IPS-20b (cell line): ENCODE results near the gene ERV3-1.
A peak's percentile ranks its signal among the peaks of the same experiment; 100 is the strongest.
"Not testable (repeated sequence)": the region's sequence is repeated elsewhere in the genome, so short reads cannot be mapped to it uniquely, and the experiment has no call there.

Source experiments
- H3K27ac ChIP-seq: one replicate; pipeline ENCODE4 v1.5.1; 2013; ENCODE audit warnings: low read length
- H3K27me3 ChIP-seq: 2 replicates; pipeline ENCODE4 v1.6.1; 2013; ENCODE audit warnings: mild to moderate bottlenecking, low read length, inconsistent platforms; ENCODE audit not compliant: insufficient read depth
- H3K36me3 ChIP-seq: 2 replicates; pipeline ENCODE4 v1.6.1; 2013; ENCODE audit warnings: low read depth, mild to moderate bottlenecking, inconsistent platforms, low read length, moderate library complexity; ENCODE audit not compliant: insufficient read depth
- H3K4me1 ChIP-seq: 2 replicates; pipeline ENCODE4 v1.6.1; 2013; ENCODE audit warnings: mild to moderate bottlenecking, control low read depth, inconsistent platforms, low read length, moderate library complexity; ENCODE audit not compliant: insufficient read depth
- H3K4me3 ChIP-seq: 2 replicates; pipeline ENCODE4 v1.5.1; 2013; ENCODE audit warnings: mild to moderate bottlenecking, low read length, inconsistent platforms
- H3K9ac ChIP-seq: 2 replicates; pipeline ENCODE4 v1.6.1; 2013; ENCODE audit warnings: low read depth, mild to moderate bottlenecking, inconsistent platforms, low read length, moderate library complexity
- H3K9me3 ChIP-seq: 2 replicates; pipeline ENCODE4 v1.6.1; 2013; ENCODE audit warnings: mild to moderate bottlenecking, low read depth, low read length, inconsistent platforms; ENCODE audit not compliant: insufficient read depth

ERV3-1 gene

GRCh38 chr7:64950673-64951072 lies 55.8 kb downstream of the ERV3-1 start:
- H3K27me3 ChIP-seq: peaks cover 39% of the 10 kb centered on the region
- H3K9me3 ChIP-seq, H3K27ac ChIP-seq, H3K4me3 ChIP-seq, H3K4me1 ChIP-seq, H3K9ac ChIP-seq, H3K36me3 ChIP-seq: not testable (repeated sequence)

- H3K4me1 ChIP-seq, H3K4me3 ChIP-seq, H3K9me3 ChIP-seq, H3K9ac ChIP-seq, H3K27ac ChIP-seq, H3K36me3 ChIP-seq: not testable (repeated sequence)
- H3K27me3 ChIP-seq: peaks cover 39% of the 10 kb centered on the region
These were observed 57.7 kb downstream of the ERV3-1 start for GRCh38 chr7:64948774-64949173.

- peak overlapping the region; percentile 67 for H3K4me3 ChIP-seq
- no peaks in the 10 kb centered on the region for H3K4me1 ChIP-seq
- H3K27me3 ChIP-seq: peaks cover 39% of the 10 kb centered on the region
- no peaks in the 10 kb centered on the region for H3K9me3 ChIP-seq
- no peaks in the 10 kb centered on the region for H3K36me3 ChIP-seq
- no peak overlapping the region for H3K27ac ChIP-seq
- H3K9ac ChIP-seq: peak overlapping the region; percentile 37; the same call in 1 of the 2 replicates
These were observed 59.1 kb downstream of the ERV3-1 start for GRCh38 chr7:64947252-64948000.

GRCh38 chr7:64946772-64947171 lies 59.7 kb downstream of the ERV3-1 start:
- H3K27ac ChIP-seq: no peak overlapping the region
- no peak overlapping the region for H3K9ac ChIP-seq
- peak overlapping the region; percentile 67; the same call in 1 of the 2 replicates for H3K4me3 ChIP-seq
- no peaks in the 10 kb centered on the region for H3K9me3 ChIP-seq
- H3K27me3 ChIP-seq: peaks cover 39% of the 10 kb centered on the region
- no peaks in the 10 kb centered on the region for H3K36me3 ChIP-seq
- no peaks in the 10 kb centered on the region for H3K4me1 ChIP-seq

- Histone ChIP-seq H3K27me3 (peaks cover 39% of the 10 kb centered on the region), H3K36me3 (no peaks in the 10 kb centered on the region), H3K4me3 (no peak overlapping the region), H3K27ac (no peak overlapping the region), H3K9ac (no peak overlapping the region), H3K9me3 (no peaks in the 10 kb centered on the region), H3K4me1 (no peaks in the 10 kb centered on the region)
These were observed 60.8 kb downstream of the ERV3-1 start for GRCh38 chr7:64945503-64946175.

DNA sequence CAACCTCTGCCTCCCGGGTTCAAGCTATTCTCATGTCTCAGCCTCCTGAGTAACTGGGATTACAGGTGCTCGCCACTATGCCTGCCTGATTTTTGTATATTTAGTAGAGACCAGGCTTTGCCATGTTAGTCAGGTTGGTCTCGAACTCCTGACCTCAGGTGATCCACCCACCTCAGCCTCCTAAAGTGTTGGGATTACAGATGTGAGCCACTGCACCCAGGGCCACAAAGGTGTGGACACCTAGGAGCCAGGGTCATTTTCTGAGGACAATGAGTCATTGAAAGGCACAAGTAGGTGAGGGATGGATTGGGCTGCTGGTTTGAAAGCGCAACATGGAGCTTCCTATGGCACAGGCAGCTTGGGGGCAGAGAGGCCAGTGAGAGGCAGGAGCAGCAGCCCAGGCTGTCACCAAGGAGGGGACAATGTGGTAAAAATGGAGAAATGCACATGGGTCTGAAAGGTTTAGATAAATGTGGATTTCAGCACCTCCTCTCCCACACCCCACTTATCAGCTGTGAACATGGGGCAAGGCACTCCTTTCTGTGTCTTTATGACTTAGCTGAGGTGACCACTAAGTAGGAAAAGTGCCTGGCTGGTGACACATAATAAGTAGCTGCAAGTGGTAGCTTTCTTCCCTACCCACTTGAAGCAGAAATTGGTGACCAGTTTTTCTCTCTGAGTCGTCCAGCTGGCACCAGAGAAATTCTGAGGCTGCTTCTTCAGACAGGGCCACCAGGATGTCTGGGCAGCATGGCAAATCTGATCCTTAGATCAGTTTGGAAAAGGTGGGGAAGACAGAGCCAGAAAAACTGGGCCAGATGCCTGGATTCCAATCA lies 61.6 kb downstream of the ERV3-1 start:
- H3K36me3 ChIP-seq, H3K27ac ChIP-seq, H3K9me3 ChIP-seq, H3K9ac ChIP-seq, H3K4me1 ChIP-seq, H3K4me3 ChIP-seq: not testable (repeated sequence)
- peaks cover 39% of the 10 kb centered on the region for H3K27me3 ChIP-seq
